ENCODE measurements around the gene HESX1.
A peak's percentile ranks its signal among the peaks of the same experiment; 100 is the strongest.

The HESX1 gene

DNA sequence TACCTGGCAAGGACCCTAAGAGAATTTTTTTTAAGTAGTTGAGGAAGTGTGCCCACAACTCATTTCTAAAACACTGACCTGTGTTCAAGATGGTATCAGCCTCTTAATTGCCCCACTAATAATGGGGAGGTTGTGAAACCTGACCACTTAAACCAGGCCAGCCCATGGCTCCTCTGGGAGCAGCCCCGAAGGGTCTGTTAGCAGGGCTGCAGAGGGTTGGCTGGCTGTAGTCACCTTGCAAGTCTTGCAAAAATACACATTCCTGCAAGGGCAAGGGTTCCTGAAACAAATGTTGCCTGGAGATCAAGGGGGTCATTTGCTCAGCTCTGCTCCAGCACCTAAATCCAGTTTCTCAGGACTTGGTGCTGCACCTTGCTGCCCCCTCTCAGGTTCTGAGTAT lies 37.9 kb downstream of the HESX1 start:
- Mint-ChIP-seq H3K4me3 (no peak overlapping the region), H3K36me3 (no peaks in the 10 kb centered on the region), H3K27ac (no peak overlapping the region), H3K4me1 (peaks cover 27% of the 10 kb centered on the region), H3K27me3 (peaks cover 89% of the 10 kb centered on the region), H3K9me3 (no peaks in the 10 kb centered on the region)
- CTCF ChIA-PET: interaction anchor here (1.6 kb wide), 1 partner anchor 62 kb away, joined by 4 read pairs; no protein-coding TSS in a partner anchor
- no peak for DNase-seq

- Mint-ChIP-seq H3K36me3 (no peaks in the 10 kb centered on the region), H3K9me3 (no peaks in the 10 kb centered on the region), H3K27me3 (peaks cover 87% of the 10 kb centered on the region), H3K4me3 (no peak overlapping the region), H3K27ac (no peak overlapping the region), H3K4me1 (peaks cover 25% of the 10 kb centered on the region)
- DNase-seq: no peak
- CTCF ChIA-PET: interaction anchor here (1.2 to 3.8 kb wide), 2 partner anchors 9 to 60 kb away, joined by 4 to 17 read pairs; no protein-coding TSS in a partner anchor
Observed at GRCh38 chr3:57160765-57161538, 38.8 kb downstream of the HESX1 start.

DNA sequence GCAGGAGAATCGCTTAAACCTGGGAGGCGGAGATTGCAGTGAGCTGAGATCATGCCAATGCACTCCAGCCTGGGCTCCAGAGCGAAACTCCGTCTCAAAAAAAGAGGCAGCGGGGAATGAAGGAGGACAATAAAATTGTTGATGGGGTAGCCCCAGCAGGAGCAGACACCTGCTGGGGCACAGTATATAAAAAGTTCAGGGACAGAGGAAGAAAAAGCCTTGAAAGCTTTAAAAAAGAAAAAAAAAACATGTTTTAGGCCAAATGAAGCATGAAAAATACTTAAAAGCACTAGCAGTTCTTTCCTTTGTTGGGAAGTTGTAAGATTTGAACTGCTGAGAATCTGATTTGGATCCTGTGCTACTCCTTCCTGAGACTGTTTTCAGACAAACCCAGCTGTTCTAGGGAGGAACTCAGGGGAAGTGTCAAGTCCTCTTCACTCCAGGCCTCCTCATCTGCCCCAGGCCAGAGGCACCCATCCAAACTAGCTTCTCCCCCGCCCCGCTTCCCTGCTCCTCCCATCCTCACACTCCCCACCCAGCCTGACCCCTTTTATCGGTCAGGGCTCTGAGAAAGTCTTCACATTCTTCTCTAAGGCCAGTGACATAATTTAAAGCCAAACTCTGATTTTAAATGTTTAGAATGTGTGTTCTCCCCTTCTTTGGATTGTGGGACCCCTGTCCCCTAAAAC lies 39.6 kb downstream of the HESX1 start:
- H3K4me3 Mint-ChIP-seq: no peak overlapping the region
- no peak for DNase-seq
- peaks cover 87% of the 10 kb centered on the region for H3K27me3 Mint-ChIP-seq
- peaks cover 19% of the 10 kb centered on the region for H3K4me1 Mint-ChIP-seq
- no peaks in the 10 kb centered on the region for H3K9me3 Mint-ChIP-seq
- CTCF ChIA-PET: interaction anchor here (1.2 to 3.8 kb wide), 2 partner anchors 10 to 60 kb away, joined by 4 to 17 read pairs; no protein-coding TSS in a partner anchor
- no peaks in the 10 kb centered on the region for H3K36me3 Mint-ChIP-seq
- no peak overlapping the region for H3K27ac Mint-ChIP-seq

GRCh38 chr3:57158813-57159738 lies 40.7 kb downstream of the HESX1 start:
- Mint-ChIP-seq H3K27ac (no peak overlapping the region), H3K27me3 (peaks cover 84% of the 10 kb centered on the region), H3K4me1 (peaks cover 15% of the 10 kb centered on the region), H3K4me3 (no peak overlapping the region), H3K36me3 (no peaks in the 10 kb centered on the region), H3K9me3 (no peaks in the 10 kb centered on the region)
- peak; percentile 45 for DNase-seq
- CTCF ChIA-PET: interaction anchor here (0.9 to 3.8 kb wide), 3 partner anchors 11 to 59 kb away, joined by 3 to 17 read pairs (median 4); no protein-coding TSS in a partner anchor

GRCh38 chr3:57158325-57158724 lies 41.5 kb downstream of the HESX1 start:
- no peak for DNase-seq

GRCh38 chr3:57157545-57157944 lies 42.2 kb downstream of the HESX1 start:
- DNase-seq: no peak
- no peak overlapping the region for H3K27ac Mint-ChIP-seq
- H3K36me3 Mint-ChIP-seq: no peaks in the 10 kb centered on the region
- CTCF ChIA-PET: interaction anchor here (3.8 kb wide), 1 partner anchor 13 kb away, joined by 17 read pairs; no protein-coding TSS in a partner anchor
- H3K4me3 Mint-ChIP-seq: no peak overlapping the region
- H3K9me3 Mint-ChIP-seq: no peaks in the 10 kb centered on the region
- H3K4me1 Mint-ChIP-seq: peaks cover 14% of the 10 kb centered on the region
- H3K27me3 Mint-ChIP-seq: peaks cover 69% of the 10 kb centered on the region

More at GRCh38 chr3:57158325-57158724, 41.5 kb downstream of the HESX1 start:
- CTCF ChIA-PET: interaction anchor here (1.4 to 3.8 kb wide), 2 partner anchors 12 to 58 kb away, joined by 3 to 17 read pairs; no protein-coding TSS in a partner anchor
- Mint-ChIP-seq H3K36me3 (no peaks in the 10 kb centered on the region), H3K27me3 (peaks cover 76% of the 10 kb centered on the region), H3K9me3 (no peaks in the 10 kb centered on the region), H3K4me3 (no peak overlapping the region), H3K27ac (no peak overlapping the region), H3K4me1 (peaks cover 14% of the 10 kb centered on the region)

DNA sequence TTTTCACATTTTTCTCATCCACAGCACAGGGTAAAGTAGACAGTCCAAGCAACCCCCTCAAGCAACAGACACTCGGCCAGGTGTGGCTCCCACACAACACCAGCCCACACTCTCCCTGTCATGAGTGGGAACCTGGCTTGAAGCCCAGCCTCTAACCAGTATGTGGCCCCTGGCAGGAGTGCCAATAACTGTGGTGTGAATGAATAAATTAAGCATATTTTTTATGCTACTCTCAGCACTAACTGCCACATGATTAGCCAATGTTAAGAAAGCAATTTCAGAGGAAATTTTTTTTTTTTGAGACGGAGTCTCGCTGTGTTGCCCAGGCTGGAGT lies 44.5 kb downstream of the HESX1 start:
- H3K36me3 Mint-ChIP-seq: no peaks in the 10 kb centered on the region
- CTCF ChIA-PET: no interaction called here
- H3K27ac Mint-ChIP-seq: no peak overlapping the region

DNA sequence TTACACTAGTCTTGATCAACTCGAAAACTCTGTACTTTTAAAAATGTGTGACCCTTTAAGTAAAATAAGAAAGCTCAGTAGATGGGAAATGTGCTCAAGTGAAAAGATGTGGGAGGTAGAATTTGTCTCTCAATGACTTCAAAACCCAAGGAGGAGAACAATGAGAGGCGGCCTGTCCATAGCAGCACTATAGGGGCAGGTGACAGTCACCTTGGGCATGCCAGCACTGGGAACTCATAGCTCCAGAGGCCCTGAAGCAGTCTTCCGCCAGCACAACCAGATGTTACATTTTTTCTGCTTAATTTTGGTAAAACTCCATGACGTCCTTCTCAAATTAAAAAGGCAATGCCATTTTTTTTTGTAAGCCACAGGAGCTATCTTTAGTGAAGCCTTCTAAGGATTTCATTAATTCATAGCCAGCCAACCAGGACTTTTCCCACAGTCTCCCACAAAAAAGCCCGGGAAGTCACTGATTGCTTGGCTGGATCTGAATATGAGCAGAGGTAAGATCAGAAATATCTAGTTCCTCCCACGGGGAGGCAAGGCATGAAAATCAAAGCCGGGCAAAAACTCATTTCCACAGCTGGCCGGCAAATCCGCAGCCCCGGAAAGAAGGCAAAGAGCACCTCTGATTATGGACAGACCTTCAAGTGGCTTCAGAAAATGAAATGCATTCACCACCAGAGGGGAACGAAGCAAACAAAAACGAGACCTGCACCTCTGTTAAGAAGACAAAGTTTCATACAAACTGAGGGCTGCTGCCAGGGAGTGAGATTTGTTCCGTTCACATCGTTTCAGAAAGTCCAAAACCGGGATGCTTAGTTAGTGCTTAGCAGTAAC lies 45.1 kb downstream of the HESX1 start:
- DNase-seq: no peak
- H3K4me1 Mint-ChIP-seq: peaks cover 14% of the 10 kb centered on the region
- H3K27ac Mint-ChIP-seq: no peak overlapping the region
- no peaks in the 10 kb centered on the region for H3K9me3 Mint-ChIP-seq
- no peaks in the 10 kb centered on the region for H3K36me3 Mint-ChIP-seq
- CTCF ChIA-PET: interaction anchor here (0.6 to 1.0 kb wide), 2 partner anchors 11 to 15 kb away, joined by 3 to 4 read pairs; no protein-coding TSS in a partner anchor
- peaks cover 62% of the 10 kb centered on the region for H3K27me3 Mint-ChIP-seq
- H3K4me3 Mint-ChIP-seq: no peak overlapping the region

More for the DNA sequence above, 44.5 kb downstream of the HESX1 start:
- peaks cover 14% of the 10 kb centered on the region for H3K4me1 Mint-ChIP-seq
- H3K4me3 Mint-ChIP-seq: no peak overlapping the region
- no peaks in the 10 kb centered on the region for H3K9me3 Mint-ChIP-seq
- H3K27me3 Mint-ChIP-seq: peaks cover 62% of the 10 kb centered on the region
- DNase-seq: no peak

DNA sequence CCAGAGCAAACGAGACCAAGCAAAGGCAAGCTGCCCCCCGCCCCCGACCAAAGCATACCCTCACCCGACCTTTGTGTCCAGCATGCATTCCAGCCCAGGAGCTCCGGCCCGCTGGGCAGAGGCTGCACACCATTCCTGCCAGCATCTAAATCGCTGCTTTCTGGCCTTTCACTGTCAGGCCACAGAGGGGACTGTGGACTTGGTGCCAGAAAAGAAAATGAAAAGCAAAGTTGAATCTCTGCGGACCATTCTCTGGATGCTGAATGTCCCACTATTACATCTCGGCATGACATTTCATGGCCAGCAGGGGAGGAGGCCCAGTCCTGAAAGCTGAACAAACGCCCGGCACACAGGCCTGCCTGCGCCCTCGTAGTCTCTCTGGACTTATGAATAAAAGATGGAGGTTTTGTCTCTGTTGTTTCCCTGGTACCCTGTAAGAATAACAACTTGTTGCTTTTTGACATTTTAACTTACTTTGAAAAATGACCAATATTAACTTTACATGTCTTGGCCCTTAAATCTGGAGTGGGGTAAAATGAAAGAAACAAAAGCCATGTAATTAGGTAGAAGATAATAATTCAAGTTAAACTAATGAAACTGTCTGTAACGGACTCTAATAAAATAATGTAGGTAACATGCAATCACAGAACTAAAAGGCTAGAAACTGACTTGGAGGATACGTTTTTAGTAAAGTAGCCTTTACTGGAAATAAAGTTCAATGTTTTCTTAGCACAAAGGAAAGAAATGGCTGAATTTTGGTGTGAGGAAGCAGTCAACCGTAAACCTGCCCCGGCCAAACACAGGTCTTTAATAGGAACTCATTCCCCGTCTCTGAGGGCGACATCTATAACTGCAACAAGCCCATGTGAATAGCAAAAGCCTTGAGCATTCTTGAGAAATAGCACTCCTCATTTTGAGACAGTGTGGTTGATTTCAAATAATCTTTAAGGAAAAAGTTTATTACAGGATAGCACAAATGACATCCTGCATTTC lies 47.3 kb downstream of the HESX1 start:
- H3K4me1 Mint-ChIP-seq: no peaks in the 10 kb centered on the region
- peaks cover 55% of the 10 kb centered on the region for H3K27me3 Mint-ChIP-seq
- CTCF ChIA-PET: no interaction called here
- H3K4me3 Mint-ChIP-seq: no peak overlapping the region
- no peaks in the 10 kb centered on the region for H3K36me3 Mint-ChIP-seq
- no peak overlapping the region for H3K27ac Mint-ChIP-seq
- no peaks in the 10 kb centered on the region for H3K9me3 Mint-ChIP-seq
- no peak for DNase-seq

GRCh38 chr3:57151749-57152148 lies 48.0 kb downstream of the HESX1 start:
- CTCF ChIA-PET: no interaction called here
- Mint-ChIP-seq H3K9me3 (no peaks in the 10 kb centered on the region), H3K27ac (no peak overlapping the region), H3K4me3 (no peak overlapping the region), H3K4me1 (no peaks in the 10 kb centered on the region), H3K36me3 (no peaks in the 10 kb centered on the region), H3K27me3 (peaks cover 48% of the 10 kb centered on the region)
- no peak for DNase-seq

- Mint-ChIP-seq H3K4me1 (no peaks in the 10 kb centered on the region), H3K36me3 (no peaks in the 10 kb centered on the region), H3K27me3 (peaks cover 43% of the 10 kb centered on the region), H3K4me3 (no peak overlapping the region), H3K9me3 (no peaks in the 10 kb centered on the region), H3K27ac (no peak overlapping the region)
- no peak for DNase-seq
- CTCF ChIA-PET: no interaction called here
Observed at GRCh38 chr3:57151021-57151449, 48.7 kb downstream of the HESX1 start.

- CTCF ChIA-PET: no interaction called here
- DNase-seq: no peak
Observed at GRCh38 chr3:57150113-57150581, 49.6 kb downstream of the HESX1 start.

More at GRCh38 chr3:57150113-57150581, 49.6 kb downstream of the HESX1 start:
- Mint-ChIP-seq H3K27ac (no peak overlapping the region), H3K4me3 (no peak overlapping the region), H3K36me3 (no peaks in the 10 kb centered on the region), H3K9me3 (no peaks in the 10 kb centered on the region), H3K27me3 (peaks cover 38% of the 10 kb centered on the region), H3K4me1 (no peaks in the 10 kb centered on the region)
